ENCODE results near the gene NOTCH1.

NOTCH1 gene

DNA sequence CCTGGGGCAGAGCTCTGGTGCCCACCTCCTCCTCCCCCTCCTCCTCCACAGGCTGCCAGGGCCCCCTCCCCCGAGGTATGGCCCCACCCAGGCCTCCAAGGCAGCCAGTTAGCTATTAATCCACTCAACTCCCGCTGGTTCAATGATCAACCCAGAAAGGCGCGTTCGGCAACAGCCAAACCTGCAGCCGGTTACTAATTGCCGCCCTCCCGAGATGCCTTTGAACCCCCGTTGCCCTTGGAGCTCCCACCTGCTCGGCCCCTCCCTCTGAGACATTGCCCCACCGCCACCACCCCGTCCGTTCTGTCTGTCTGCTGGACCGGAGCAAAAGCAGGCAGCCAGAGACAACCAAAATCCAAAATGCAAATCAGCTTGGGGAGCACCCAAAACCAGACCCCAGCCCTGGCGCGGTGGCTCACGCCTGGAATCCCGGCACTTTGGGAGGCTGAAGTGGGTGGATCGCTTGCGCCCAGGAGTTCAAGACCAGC is 25.8 kb downstream of the NOTCH1 start:
- Histone ChIP-seq H3K27me3 (ENCODE audit: insufficient read depth, low read depth, severe bottlenecking) (no peaks in the 10 kb centered on the region), H3K4me3 (ENCODE audit: low read depth, low read length) (no peak overlapping the region), H3K9me3 (ENCODE audit: severe bottlenecking) (no peaks in the 10 kb centered on the region), H3K27ac (no peak overlapping the region), H3K36me3 (peaks cover 60% of the 10 kb centered on the region)
- no peak for DNase-seq
- TF ChIP-seq, protein P1, sequence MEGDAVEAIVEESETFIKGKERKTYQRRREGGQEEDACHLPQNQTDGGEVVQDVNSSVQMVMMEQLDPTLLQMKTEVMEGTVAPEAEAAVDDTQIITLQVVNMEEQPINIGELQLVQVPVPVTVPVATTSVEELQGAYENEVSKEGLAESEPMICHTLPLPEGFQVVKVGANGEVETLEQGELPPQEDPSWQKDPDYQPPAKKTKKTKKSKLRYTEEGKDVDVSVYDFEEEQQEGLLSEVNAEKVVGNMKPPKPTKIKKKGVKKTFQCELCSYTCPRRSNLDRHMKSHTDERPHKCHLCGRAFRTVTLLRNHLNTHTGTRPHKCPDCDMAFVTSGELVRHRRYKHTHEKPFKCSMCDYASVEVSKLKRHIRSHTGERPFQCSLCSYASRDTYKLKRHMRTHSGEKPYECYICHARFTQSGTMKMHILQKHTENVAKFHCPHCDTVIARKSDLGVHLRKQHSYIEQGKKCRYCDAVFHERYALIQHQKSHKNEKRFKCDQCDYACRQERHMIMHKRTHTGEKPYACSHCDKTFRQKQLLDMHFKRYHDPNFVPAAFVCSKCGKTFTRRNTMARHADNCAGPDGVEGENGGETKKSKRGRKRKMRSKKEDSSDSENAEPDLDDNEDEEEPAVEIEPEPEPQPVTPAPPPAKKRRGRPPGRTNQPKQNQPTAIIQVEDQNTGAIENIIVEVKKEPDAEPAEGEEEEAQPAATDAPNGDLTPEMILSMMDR (IDR thresholded peaks at IDR 0.05; ENCODE audit: low read depth, low read length) = no peak

DNA sequence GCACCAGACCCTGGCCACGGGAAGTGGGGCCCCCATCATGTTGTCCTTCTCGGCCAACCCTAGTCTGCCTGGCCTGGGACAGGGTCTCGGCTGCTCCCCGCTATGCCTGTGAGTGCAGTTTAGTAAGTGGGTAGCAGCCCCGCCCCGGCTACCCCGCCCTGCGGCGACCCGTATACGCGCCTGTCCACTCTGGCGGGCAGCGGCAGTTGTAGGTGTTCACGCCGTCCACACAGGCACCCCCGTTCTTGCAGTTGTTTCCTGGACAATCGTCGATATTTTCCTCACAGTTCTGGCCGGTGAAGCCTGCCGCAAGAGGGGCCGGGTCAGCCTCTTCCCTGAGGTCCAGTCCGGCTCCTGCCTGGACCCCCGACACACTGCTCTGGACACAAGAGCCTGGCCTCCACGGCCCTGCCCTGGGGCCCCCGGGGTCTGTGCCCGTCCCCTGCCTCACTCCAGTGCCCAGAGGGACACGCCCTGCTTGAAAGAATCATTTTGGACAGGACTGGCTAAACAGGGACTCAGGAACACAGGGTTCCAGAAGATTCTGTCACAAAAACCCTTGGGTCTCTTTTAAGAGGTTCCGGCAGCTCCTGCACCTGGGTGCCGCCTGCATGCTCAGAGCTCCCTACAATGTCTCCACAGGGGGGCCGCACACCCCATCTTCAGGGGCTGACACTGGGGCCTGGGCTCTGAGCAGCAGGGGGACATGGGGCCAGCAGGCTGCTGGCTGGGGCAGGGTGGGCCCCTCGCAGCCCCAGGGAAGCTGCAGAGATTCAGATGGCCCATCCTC is 26.4 kb downstream of the NOTCH1 start:
- Histone ChIP-seq H3K36me3 (peaks cover 66% of the 10 kb centered on the region), H3K27ac (no peak overlapping the region; the same call in 1 of the 2 replicates), H3K9me3 (ENCODE audit: severe bottlenecking) (no peaks in the 10 kb centered on the region), H3K4me3 (ENCODE audit: low read depth, low read length) (no peak overlapping the region), H3K27me3 (ENCODE audit: insufficient read depth, low read depth, severe bottlenecking) (no peaks in the 10 kb centered on the region)
- DNase-seq = no peak
- TF ChIP-seq, protein P1 (IDR thresholded peaks at IDR 0.05; ENCODE audit: low read depth, low read length) = no peak

DNA sequence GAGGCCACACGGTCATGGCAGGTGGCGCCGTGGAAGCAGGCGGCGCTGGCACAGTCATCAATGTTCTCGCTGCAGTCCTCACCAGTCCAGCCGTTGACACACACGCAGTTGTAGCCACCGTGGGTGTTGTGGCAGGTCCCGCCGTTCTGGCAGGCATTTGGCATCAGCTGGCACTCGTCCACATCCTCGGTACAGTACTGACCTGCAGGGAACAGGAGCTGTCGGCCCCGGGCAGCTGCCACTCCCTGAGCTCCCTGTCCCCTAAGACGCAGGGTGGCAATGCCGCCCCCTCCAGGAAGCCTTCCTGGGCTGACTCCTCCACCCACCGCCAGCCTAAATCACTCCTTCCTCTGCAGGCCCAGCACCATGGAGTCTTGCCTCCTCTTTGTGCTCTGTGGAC is 27.2 kb downstream of the NOTCH1 start:
- Histone ChIP-seq H3K4me3 (ENCODE audit: low read depth, low read length) (no peak overlapping the region), H3K27me3 (ENCODE audit: insufficient read depth, low read depth, severe bottlenecking) (no peaks in the 10 kb centered on the region), H3K9me3 (ENCODE audit: severe bottlenecking) (no peaks in the 10 kb centered on the region), H3K36me3 (peaks cover 72% of the 10 kb centered on the region), H3K27ac (no peak overlapping the region)
- DNase-seq = no peak
- TF ChIP-seq, protein P1 (IDR thresholded peaks at IDR 0.05; ENCODE audit: low read depth, low read length) = no peak

DNA sequence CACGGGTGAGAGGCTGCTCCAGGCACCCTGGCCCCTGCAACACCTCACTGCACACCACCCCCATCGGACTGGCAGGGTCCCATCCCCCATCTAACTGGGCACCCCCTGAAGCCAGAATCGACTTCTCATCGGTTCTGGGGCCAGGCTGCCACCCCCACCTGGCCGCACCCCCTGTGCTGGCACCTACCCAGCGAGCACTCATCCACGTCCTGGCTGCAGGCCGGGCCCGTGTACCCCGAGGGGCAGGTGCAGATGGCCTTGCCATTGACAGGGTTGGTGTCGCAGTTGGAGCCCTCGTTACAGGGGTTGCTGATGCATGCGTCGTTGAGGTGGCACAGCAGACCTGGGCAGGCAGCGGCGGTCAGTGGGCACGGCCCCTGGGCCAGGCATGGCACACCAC is 27.9 kb downstream of the NOTCH1 start:
- no peaks in the 10 kb centered on the region for H3K9me3 ChIP-seq (ENCODE audit: severe bottlenecking)
- peaks cover 72% of the 10 kb centered on the region for H3K36me3 ChIP-seq
- no peak overlapping the region for H3K27ac ChIP-seq
- DNase-seq = no peak
- TF ChIP-seq, protein P1 (IDR thresholded peaks at IDR 0.05; ENCODE audit: low read depth, low read length) = no peak
- no peak overlapping the region for H3K4me3 ChIP-seq (ENCODE audit: low read depth, low read length)
- no peaks in the 10 kb centered on the region for H3K27me3 ChIP-seq (ENCODE audit: insufficient read depth, low read depth, severe bottlenecking)

DNA sequence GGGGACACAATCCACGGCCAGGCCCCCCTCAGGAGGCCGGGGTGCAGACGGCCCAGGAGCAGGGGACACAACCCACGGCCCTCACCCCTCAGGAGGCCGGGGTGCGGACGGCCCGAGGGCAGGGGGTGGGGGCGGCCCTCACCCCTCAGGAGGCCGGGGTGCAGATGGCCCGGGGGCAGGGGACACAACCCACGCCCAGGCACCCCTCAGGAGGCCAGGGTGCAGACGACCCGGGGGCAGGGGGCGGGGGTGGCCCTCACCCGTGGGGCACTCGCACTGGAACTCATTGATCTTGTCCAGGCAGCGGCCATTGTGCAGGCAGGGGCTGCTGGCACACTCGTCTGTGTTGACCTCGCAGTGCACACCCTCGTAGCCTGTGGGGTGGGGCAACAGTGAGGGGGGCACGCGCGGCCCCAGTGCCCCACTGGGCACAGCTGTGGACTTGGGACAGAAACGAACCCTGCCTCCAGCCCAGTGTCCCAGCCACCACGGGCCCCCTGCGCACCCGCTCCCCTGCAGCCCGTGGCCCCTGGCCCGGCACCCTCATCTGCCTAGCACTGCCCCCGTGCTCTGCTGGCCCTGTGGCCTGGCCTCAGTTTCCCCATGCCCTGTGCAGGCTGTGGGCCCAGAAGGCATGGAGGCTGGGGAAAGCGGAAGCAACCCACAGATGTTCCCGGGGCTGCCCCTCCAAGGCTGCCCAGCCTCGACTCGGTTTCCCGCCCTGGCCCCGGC is 28.7 kb downstream of the NOTCH1 start:
- TF ChIP-seq, protein P1 (IDR thresholded peaks at IDR 0.05; ENCODE audit: low read depth, low read length) = no peak
- no peaks in the 10 kb centered on the region for H3K27me3 ChIP-seq (ENCODE audit: insufficient read depth, low read depth, severe bottlenecking)
- no peak for DNase-seq
- H3K9me3 ChIP-seq (ENCODE audit: severe bottlenecking) = no peaks in the 10 kb centered on the region
- peaks cover 70% of the 10 kb centered on the region for H3K36me3 ChIP-seq
- no peak overlapping the region for H3K4me3 ChIP-seq (ENCODE audit: low read depth, low read length)
- H3K27ac ChIP-seq = no peak overlapping the region
